Ascending aorta (tissue), 2 donors: Measurements from ENCODE around the gene CACNA1E. TPM values are rescaled to one million over a fixed set of nuclear protein-coding genes. Genes with fewer than 3 reads are reported as not detected.

ENCODE experiments used
- DNase-seq, 2 donors: peaks; one replicate each; pipeline ENCODE4 v3.0.0-alpha.2; 2019; ENCODE audit warnings: low spot score in 2 of 2
- H3K27ac ChIP-seq, 2 donors: fragments of 200-600 bp; sonication (generic); one replicate each; pipeline ENCODE4 v1.5.1; 2016 to 2017; ENCODE audit warnings: mild to moderate bottlenecking in 1 of 2
- H3K27me3 ChIP-seq: fragments of 200-600 bp; sonication (generic); one replicate; pipeline ENCODE4 v1.5.1; 2017
- H3K36me3 ChIP-seq, 2 donors: fragments of 200-600 bp; sonication (generic); one replicate each; pipeline ENCODE4 v1.5.1; 2016
- H3K4me1 ChIP-seq, 2 donors: fragments of 200-600 bp; sonication (generic); one replicate each; pipeline ENCODE4 v1.5.1; 2016 to 2017; ENCODE audit warnings: mild to moderate bottlenecking in 1 of 2
- H3K4me3 ChIP-seq, 2 donors: fragments of 200-600 bp; sonication (generic); one replicate each; pipeline ENCODE4 v1.5.1; 2016 to 2017; ENCODE audit warnings: mild to moderate bottlenecking in 1 of 2
- H3K9me3 ChIP-seq, 2 donors: fragments of 200-600 bp; sonication (generic); one replicate each; pipeline ENCODE4 v1.5.1; 2016
- CTCF ChIP-seq, 3 experiments: fragments of 200-600 bp in 2 of 3; fragments of 450-650 bp in 1 of 3; sonication (generic) in 2 of 3; IDR thresholded peaks; one replicate each; pipeline ENCODE4 v1.5.1; 2016 to 2019; ENCODE audit warnings: antibody characterized with exemption in 3 of 3, mild to moderate bottlenecking in 1 of 3, moderate library complexity in 1 of 3
- intact Hi-C: fragments of 100-400 bp; cut with DNase I; formaldehyde crosslinking; loops from one replicate; pipeline ENCODE4 v1.15.1; 2023
- total RNA-seq: library from RNA; depleted of rRNA; stranded (reverse); fragments of >200 nt; gene quantifications from one replicate; pipeline ENCODE4 v1.1.0, GENCODE V29; 2016

CACNA1E gene
- total RNA-seq, 1 donor from 2014 or later: not detected

GRCh38 chr1:181674617-181675016 lies 191.3 kb downstream of the CACNA1E start:
- TF ChIP-seq CTCF (IDR thresholded peaks at IDR 0.05): no peak
- H3K9me3 ChIP-seq: no peaks in the 10 kb centered on the region
- H3K36me3 ChIP-seq: no peaks in the 10 kb centered on the region
- H3K27ac ChIP-seq: no peak overlapping the region
- intact Hi-C loops: no loop called here
- no peaks in the 10 kb centered on the region for H3K27me3 ChIP-seq
- no peak overlapping the region for H3K4me3 ChIP-seq
- no peaks in the 10 kb centered on the region for H3K4me1 ChIP-seq
- DNase-seq: no peak

GRCh38 chr1:181675091-181675917 lies 192.0 kb downstream of the CACNA1E start:
- no peaks in the 10 kb centered on the region for H3K27me3 ChIP-seq
- H3K36me3 ChIP-seq: no peaks in the 10 kb centered on the region
- no peak for TF ChIP-seq CTCF (IDR thresholded peaks at IDR 0.05)
- DNase-seq: no peak
- H3K4me3 ChIP-seq: no peak overlapping the region
- intact Hi-C loops: no loop called here
- no peaks in the 10 kb centered on the region for H3K9me3 ChIP-seq
- H3K4me1 ChIP-seq: no peaks in the 10 kb centered on the region
- no peak overlapping the region for H3K27ac ChIP-seq

GRCh38 chr1:181675918-181676190 lies 192.5 kb downstream of the CACNA1E start:
- H3K27ac ChIP-seq: no peak overlapping the region
- DNase-seq: no peak
- no peaks in the 10 kb centered on the region for H3K27me3 ChIP-seq
- no peaks in the 10 kb centered on the region for H3K36me3 ChIP-seq
- H3K4me1 ChIP-seq: no peaks in the 10 kb centered on the region
- no peak for TF ChIP-seq CTCF (IDR thresholded peaks at IDR 0.05)
- intact Hi-C loops: no loop called here
- H3K4me3 ChIP-seq: no peak overlapping the region
- no peaks in the 10 kb centered on the region for H3K9me3 ChIP-seq

GRCh38 chr1:181676269-181676668 lies 193.0 kb downstream of the CACNA1E start:
- no peaks in the 10 kb centered on the region for H3K4me1 ChIP-seq
- DNase-seq: no peak
- no peaks in the 10 kb centered on the region for H3K27me3 ChIP-seq
- intact Hi-C loops: no loop called here
- H3K36me3 ChIP-seq: no peaks in the 10 kb centered on the region
- no peak overlapping the region for H3K4me3 ChIP-seq
- H3K9me3 ChIP-seq: no peaks in the 10 kb centered on the region
- TF ChIP-seq CTCF (IDR thresholded peaks at IDR 0.05): no peak
- H3K27ac ChIP-seq: no peak overlapping the region

- intact Hi-C loops: no loop called here
These were observed 197.0 kb downstream of the CACNA1E start for GRCh38 chr1:181680332-181680731.

More at GRCh38 chr1:181680332-181680731, 197.0 kb downstream of the CACNA1E start:
- Histone ChIP-seq H3K36me3 (no peaks in the 10 kb centered on the region), H3K9me3 (no peaks in the 10 kb centered on the region), H3K4me1 (no peaks in the 10 kb centered on the region), H3K27me3 (no peaks in the 10 kb centered on the region), H3K27ac (no peak overlapping the region), H3K4me3 (no peak overlapping the region)
- no peak for TF ChIP-seq CTCF (IDR thresholded peaks at IDR 0.05)
- DNase-seq: no peak
